DMS53 (cell line): ENCODE measurements around the gene NUP93.

Experiments
- DNase-seq: peaks from one replicate; lab custom pipeline; 2025; lab: John Stamatoyannopoulos, UW

NUP93 gene

GRCh38 chr16:56817056-56817455, 87.1 kb downstream of the NUP93 start:
- DNase-seq = no peak

GRCh38 chr16:56817938-56818337, 88.0 kb downstream of the NUP93 start:
- DNase-seq = no peak

GRCh38 chr16:56823081-56823733, 93.3 kb downstream of the NUP93 start:
- DNase-seq = no peak

- DNase-seq = peak; percentile 15
These were observed 94.4 kb downstream of the NUP93 start for GRCh38 chr16:56824331-56824730.

- no peak for DNase-seq
These were observed 94.9 kb downstream of the NUP93 start for GRCh38 chr16:56824804-56825203.

GRCh38 chr16:56825826-56826225, 95.9 kb downstream of the NUP93 start:
- no peak for DNase-seq

- no peak for DNase-seq
These were observed 98.7 kb downstream of the NUP93 start for GRCh38 chr16:56828647-56829046.

- no peak for DNase-seq
These were observed 100.7 kb downstream of the NUP93 start for GRCh38 chr16:56830669-56831068.

GRCh38 chr16:56832768-56833167, 102.8 kb downstream of the NUP93 start:
- DNase-seq = no peak

GRCh38 chr16:56833243-56833970, 103.5 kb downstream of the NUP93 start:
- no peak for DNase-seq

- no peak for DNase-seq
These were observed 105.4 kb downstream of the NUP93 start for GRCh38 chr16:56835320-56835719.

- DNase-seq = no peak
These were observed 106.7 kb downstream of the NUP93 start for GRCh38 chr16:56836410-56837230.

GRCh38 chr16:56838622-56839337, 108.9 kb downstream of the NUP93 start:
- no peak for DNase-seq

- no peak for DNase-seq
These were observed 111.3 kb downstream of the NUP93 start for GRCh38 chr16:56841233-56841632.

- DNase-seq = no peak
These were observed 111.7 kb downstream of the NUP93 start for GRCh38 chr16:56841659-56842058.

GRCh38 chr16:56842133-56842532, 112.2 kb downstream of the NUP93 start:
- DNase-seq = no peak

- no peak for DNase-seq
These were observed 114.1 kb downstream of the NUP93 start for GRCh38 chr16:56844056-56844455.

GRCh38 chr16:56847173-56847910, 117.4 kb downstream of the NUP93 start:
- DNase-seq = no peak

GRCh38 chr16:56848029-56848936, 118.4 kb downstream of the NUP93 start:
- no peak for DNase-seq

- DNase-seq = no peak
These were observed 119.2 kb downstream of the NUP93 start for GRCh38 chr16:56848955-56849689.
